ENCODE data around the gene SHTN1.

Gene SHTN1

GRCh38 chr10:116960066-116960776 lies 44.8 kb downstream of the SHTN1 start:
- no peaks in the 10 kb centered on the region for H3K36me3 ChIP-seq (ENCODE audit: control insufficient read depth, insufficient read depth, low read length)
- H3K27ac ChIP-seq (ENCODE audit: low read depth, low read length): peak overlapping the region; percentile 52; the same call in 1 of the 2 replicates
- no peaks in the 10 kb centered on the region for H3K27me3 ChIP-seq (ENCODE audit: control insufficient read depth, insufficient read depth, low read length)
- H3K4me3 ChIP-seq (ENCODE audit: low read depth, low read length): no peak overlapping the region
- no peaks in the 10 kb centered on the region for H3K9me3 ChIP-seq (ENCODE audit: control insufficient read depth, insufficient read depth, low read depth, low read length)
- H3K4me1 ChIP-seq (ENCODE audit: control insufficient read depth, insufficient read depth, low read length): no peaks in the 10 kb centered on the region
- H3K9ac ChIP-seq (ENCODE audit: low read length): no peak overlapping the region

GRCh38 chr10:116952729-116953128 lies 52.3 kb downstream of the SHTN1 start:
- Histone ChIP-seq H3K36me3 (ENCODE audit: control insufficient read depth, insufficient read depth, low read length) (0 out of 2 replicates have a peak, but pooled peaks cover 4% of the 10 kb centered on the region), H3K27me3 (ENCODE audit: control insufficient read depth, insufficient read depth, low read length) (no peaks in the 10 kb centered on the region), H3K4me3 (ENCODE audit: low read depth, low read length) (no peak overlapping the region), H3K4me1 (ENCODE audit: control insufficient read depth, insufficient read depth, low read length) (peaks cover 7% of the 10 kb centered on the region), H3K27ac (ENCODE audit: low read depth, low read length) (no peak overlapping the region), H3K9me3 (ENCODE audit: control insufficient read depth, insufficient read depth, low read depth, low read length) (no peaks in the 10 kb centered on the region), H3K9ac (ENCODE audit: low read length) (no peak overlapping the region)

DNA sequence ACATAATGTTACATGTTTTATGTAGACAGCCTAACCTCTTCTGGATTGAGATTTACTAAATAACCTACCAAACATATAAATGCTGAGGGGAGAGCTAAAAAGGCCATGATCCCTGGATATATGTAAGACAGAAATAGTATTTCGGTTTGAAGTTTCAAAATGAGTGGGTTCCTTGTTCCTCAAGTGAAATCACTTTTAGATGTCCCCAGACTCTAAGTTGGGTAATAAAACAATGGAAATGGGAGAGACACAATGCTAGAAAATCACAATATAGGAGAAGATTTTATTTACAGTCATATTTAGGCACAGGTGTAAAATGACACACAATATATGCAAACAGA lies 56.5 kb downstream of the SHTN1 start:
- Histone ChIP-seq H3K9me3 (ENCODE audit: control insufficient read depth, insufficient read depth, low read depth, low read length) (no peaks in the 10 kb centered on the region), H3K36me3 (ENCODE audit: control insufficient read depth, insufficient read depth, low read length) (peaks cover 8% of the 10 kb centered on the region; the same call in 1 of the 2 replicates), H3K27ac (ENCODE audit: low read depth, low read length) (peak overlapping the region; percentile 60), H3K4me1 (ENCODE audit: control insufficient read depth, insufficient read depth, low read length) (peaks cover 18% of the 10 kb centered on the region), H3K9ac (ENCODE audit: low read length) (no peak overlapping the region), H3K27me3 (ENCODE audit: control insufficient read depth, insufficient read depth, low read length) (no peaks in the 10 kb centered on the region), H3K4me3 (ENCODE audit: low read depth, low read length) (no peak overlapping the region)

DNA sequence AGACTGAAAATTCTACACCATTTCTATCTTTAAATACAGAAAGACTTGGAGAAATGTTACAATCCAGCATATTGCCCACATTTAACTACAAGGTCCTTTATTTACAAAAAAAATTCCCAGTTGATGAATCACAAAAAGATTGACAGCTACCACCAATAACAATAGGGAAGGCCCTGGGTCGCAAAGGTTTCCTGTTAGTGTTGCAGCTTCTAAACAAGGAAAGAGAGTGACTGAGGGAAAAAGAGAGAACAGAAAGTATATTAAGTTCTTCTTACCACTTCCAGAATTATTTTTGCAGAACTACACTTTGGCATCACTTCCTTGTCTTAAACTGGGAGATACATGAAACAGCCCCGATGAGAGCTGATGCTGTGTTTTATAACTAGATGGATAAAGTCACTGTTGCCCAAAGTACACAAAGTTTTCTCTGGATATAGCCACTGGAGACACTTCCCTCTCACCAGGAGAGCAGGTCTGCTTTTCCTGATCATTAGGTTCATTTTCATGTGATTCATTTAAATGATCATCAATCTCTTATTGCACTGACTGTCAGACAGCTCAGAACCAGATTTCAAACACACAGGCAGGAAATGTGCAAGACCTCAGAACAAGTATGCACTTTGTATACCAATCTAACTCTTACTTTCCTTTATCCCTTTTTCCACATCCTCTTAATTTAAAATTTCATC lies 57.0 kb downstream of the SHTN1 start:
- Histone ChIP-seq H3K27ac (ENCODE audit: low read depth, low read length) (peak overlapping the region; percentile 60), H3K36me3 (ENCODE audit: control insufficient read depth, insufficient read depth, low read length) (peaks cover 10% of the 10 kb centered on the region; the same call in 1 of the 2 replicates), H3K4me1 (ENCODE audit: control insufficient read depth, insufficient read depth, low read length) (peaks cover 18% of the 10 kb centered on the region), H3K4me3 (ENCODE audit: low read depth, low read length) (no peak overlapping the region; the same call in 1 of the 2 replicates), H3K27me3 (ENCODE audit: control insufficient read depth, insufficient read depth, low read length) (no peaks in the 10 kb centered on the region), H3K9ac (ENCODE audit: low read length) (no peak overlapping the region), H3K9me3 (ENCODE audit: control insufficient read depth, insufficient read depth, low read depth, low read length) (no peaks in the 10 kb centered on the region)

DNA sequence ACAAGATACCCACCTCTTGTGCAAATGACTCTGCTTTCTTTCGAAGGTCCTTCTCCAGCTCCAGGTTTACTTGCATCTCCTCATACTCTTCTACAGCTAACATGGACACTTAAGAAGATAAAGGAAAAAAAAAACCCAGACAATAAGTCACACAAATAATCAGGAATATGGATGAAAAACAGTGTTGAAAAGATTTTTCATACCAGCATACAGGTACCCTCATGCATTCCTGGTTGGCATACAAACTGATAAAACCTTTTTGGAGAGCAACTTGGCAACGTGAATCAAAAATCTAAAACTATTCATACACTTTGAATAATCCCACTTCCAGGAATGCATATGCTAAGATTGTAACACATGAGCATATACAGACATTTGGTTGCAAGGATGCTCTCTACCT lies 60.1 kb downstream of the SHTN1 start:
- Histone ChIP-seq H3K9me3 (ENCODE audit: control insufficient read depth, insufficient read depth, low read depth, low read length) (no peaks in the 10 kb centered on the region), H3K27ac (ENCODE audit: low read depth, low read length) (no peak overlapping the region), H3K27me3 (ENCODE audit: control insufficient read depth, insufficient read depth, low read length) (no peaks in the 10 kb centered on the region), H3K36me3 (ENCODE audit: control insufficient read depth, insufficient read depth, low read length) (peaks cover 15% of the 10 kb centered on the region), H3K4me1 (ENCODE audit: control insufficient read depth, insufficient read depth, low read length) (peaks cover 18% of the 10 kb centered on the region), H3K9ac (ENCODE audit: low read length) (no peak overlapping the region), H3K4me3 (ENCODE audit: low read depth, low read length) (no peak overlapping the region)

DNA sequence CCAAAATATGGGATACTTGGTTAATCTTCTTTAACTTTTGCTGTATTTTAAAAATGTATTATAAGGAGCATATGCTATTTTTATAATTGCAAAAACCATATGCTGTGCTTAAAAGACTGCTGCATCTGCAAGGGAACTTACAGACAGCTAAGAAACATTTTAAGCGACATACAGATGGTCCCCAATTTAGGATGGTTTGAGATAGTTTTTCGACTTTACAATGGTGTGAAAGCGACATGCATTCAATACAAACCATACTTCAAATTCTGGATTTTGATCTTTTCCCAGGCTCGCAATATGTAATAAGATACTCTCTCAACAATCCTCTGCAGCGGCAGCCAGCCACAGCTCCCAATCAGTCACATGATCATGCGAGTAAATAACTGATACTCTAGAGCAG lies 73.2 kb downstream of the SHTN1 start:
- Histone ChIP-seq H3K36me3 (ENCODE audit: control insufficient read depth, insufficient read depth, low read length) (peaks cover 15% of the 10 kb centered on the region), H3K9me3 (ENCODE audit: control insufficient read depth, insufficient read depth, low read depth, low read length) (no peaks in the 10 kb centered on the region; the same call in 1 of the 2 replicates)

GRCh38 chr10:116926426-116926825 lies 78.6 kb downstream of the SHTN1 start:
- H3K36me3 ChIP-seq (ENCODE audit: control insufficient read depth, insufficient read depth, low read length): peaks cover 11% of the 10 kb centered on the region; the same call in 1 of the 2 replicates
- H3K27ac ChIP-seq (ENCODE audit: low read depth, low read length): no peak overlapping the region
- no peaks in the 10 kb centered on the region for H3K9me3 ChIP-seq (ENCODE audit: control insufficient read depth, insufficient read depth, low read depth, low read length)
- peaks cover 7% of the 10 kb centered on the region; the same call in 1 of the 2 replicates for H3K4me1 ChIP-seq (ENCODE audit: control insufficient read depth, insufficient read depth, low read length)
- H3K27me3 ChIP-seq (ENCODE audit: control insufficient read depth, insufficient read depth, low read length): no peaks in the 10 kb centered on the region
- H3K4me3 ChIP-seq (ENCODE audit: low read depth, low read length): no peak overlapping the region
- H3K9ac ChIP-seq (ENCODE audit: low read length): no peak overlapping the region

More for the DNA sequence above, 73.2 kb downstream of the SHTN1 start:
- Histone ChIP-seq H3K4me3 (ENCODE audit: low read depth, low read length) (no peak overlapping the region), H3K4me1 (ENCODE audit: control insufficient read depth, insufficient read depth, low read length) (no peaks in the 10 kb centered on the region), H3K9ac (ENCODE audit: low read length) (no peak overlapping the region), H3K27me3 (ENCODE audit: control insufficient read depth, insufficient read depth, low read length) (no peaks in the 10 kb centered on the region), H3K27ac (ENCODE audit: low read depth, low read length) (no peak overlapping the region)

- no peak overlapping the region for H3K27ac ChIP-seq (ENCODE audit: low read depth, low read length)
- no peak overlapping the region for H3K4me3 ChIP-seq (ENCODE audit: low read depth, low read length)
- H3K9ac ChIP-seq (ENCODE audit: low read length): no peak overlapping the region
- no peaks in the 10 kb centered on the region for H3K9me3 ChIP-seq (ENCODE audit: control insufficient read depth, insufficient read depth, low read depth, low read length)
- H3K27me3 ChIP-seq (ENCODE audit: control insufficient read depth, insufficient read depth, low read length): no peaks in the 10 kb centered on the region
- H3K4me1 ChIP-seq (ENCODE audit: control insufficient read depth, insufficient read depth, low read length): peaks cover 8% of the 10 kb centered on the region; the same call in 1 of the 2 replicates
- peaks cover 13% of the 10 kb centered on the region for H3K36me3 ChIP-seq (ENCODE audit: control insufficient read depth, insufficient read depth, low read length)
Observed at GRCh38 chr10:116925056-116925455, 79.9 kb downstream of the SHTN1 start.

GRCh38 chr10:116919706-116920105 lies 85.3 kb downstream of the SHTN1 start:
- Histone ChIP-seq H3K9me3 (ENCODE audit: control insufficient read depth, insufficient read depth, low read depth, low read length) (no peaks in the 10 kb centered on the region), H3K36me3 (ENCODE audit: control insufficient read depth, insufficient read depth, low read length) (peaks cover 17% of the 10 kb centered on the region), H3K4me1 (ENCODE audit: control insufficient read depth, insufficient read depth, low read length) (peaks cover 4% of the 10 kb centered on the region; the same call in 1 of the 2 replicates), H3K27me3 (ENCODE audit: control insufficient read depth, insufficient read depth, low read length) (no peaks in the 10 kb centered on the region), H3K4me3 (ENCODE audit: low read depth, low read length) (no peak overlapping the region), H3K27ac (ENCODE audit: low read depth, low read length) (no peak overlapping the region), H3K9ac (ENCODE audit: low read length) (no peak overlapping the region)

GRCh38 chr10:116919164-116919563 lies 85.8 kb downstream of the SHTN1 start:
- Histone ChIP-seq H3K36me3 (ENCODE audit: control insufficient read depth, insufficient read depth, low read length) (peaks cover 21% of the 10 kb centered on the region), H3K9me3 (ENCODE audit: control insufficient read depth, insufficient read depth, low read depth, low read length) (no peaks in the 10 kb centered on the region), H3K4me3 (ENCODE audit: low read depth, low read length) (no peak overlapping the region), H3K27me3 (ENCODE audit: control insufficient read depth, insufficient read depth, low read length) (no peaks in the 10 kb centered on the region), H3K4me1 (ENCODE audit: control insufficient read depth, insufficient read depth, low read length) (peaks cover 4% of the 10 kb centered on the region; the same call in 1 of the 2 replicates), H3K27ac (ENCODE audit: low read depth, low read length) (no peak overlapping the region), H3K9ac (ENCODE audit: low read length) (no peak overlapping the region)

DNA sequence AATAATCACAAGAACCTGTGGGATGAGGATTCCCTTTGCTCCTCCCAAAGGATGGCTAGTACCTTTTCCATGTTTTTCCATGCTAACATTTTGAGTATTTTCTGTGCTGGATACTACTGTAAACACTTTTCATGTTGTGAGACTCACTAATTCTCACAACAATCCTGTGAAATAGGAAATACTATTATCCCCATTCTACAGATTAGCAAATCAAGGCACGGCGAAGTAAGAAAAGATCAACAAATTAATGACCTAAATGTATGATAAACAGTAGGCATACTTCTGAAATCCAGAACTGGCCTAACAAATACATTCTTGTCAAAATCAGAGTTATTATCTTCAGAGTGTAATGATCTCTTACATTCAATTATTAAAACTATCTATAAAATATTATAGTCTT lies 86.4 kb downstream of the SHTN1 start:
- H3K9me3 ChIP-seq (ENCODE audit: control insufficient read depth, insufficient read depth, low read depth, low read length): no peaks in the 10 kb centered on the region
- H3K4me3 ChIP-seq (ENCODE audit: low read depth, low read length): no peak overlapping the region
- no peak overlapping the region for H3K27ac ChIP-seq (ENCODE audit: low read depth, low read length)
- peaks cover 4% of the 10 kb centered on the region; the same call in 1 of the 2 replicates for H3K4me1 ChIP-seq (ENCODE audit: control insufficient read depth, insufficient read depth, low read length)
- H3K36me3 ChIP-seq (ENCODE audit: control insufficient read depth, insufficient read depth, low read length): peaks cover 25% of the 10 kb centered on the region
- H3K27me3 ChIP-seq (ENCODE audit: control insufficient read depth, insufficient read depth, low read length): no peaks in the 10 kb centered on the region
- H3K9ac ChIP-seq (ENCODE audit: low read length): no peak overlapping the region

All from HUES6 (cell line).